HEK293 (cell line): ENCODE data around the gene PRKCE.

Source experiments
- ZBTB1 ChIP-seq: fragments of 450-650 bp; formaldehyde crosslinking; IDR thresholded peaks from 2 replicates; pipeline ENCODE4 v1.5.1; 2016; ENCODE audit warnings: missing biosample characterization, missing genetic modification characterization
- ZNF555 ChIP-seq: fragments of 450-650 bp; formaldehyde crosslinking; conservative IDR thresholded peaks from 2 replicates; pipeline ENCODE4 v1.5.1; 2017; ENCODE audit warnings: missing biosample characterization, mild to moderate bottlenecking, missing genetic modification characterization, inconsistent platforms
- ZNF670 ChIP-seq: fragments of 450-650 bp; formaldehyde crosslinking; IDR thresholded peaks from 2 replicates; pipeline ENCODE4 v1.5.1; 2016; ENCODE audit warnings: missing biosample characterization, missing genetic modification characterization, low read depth
- ZSCAN16 ChIP-seq: fragments of 450-650 bp; formaldehyde crosslinking; IDR thresholded peaks from 2 replicates; pipeline ENCODE4 v1.5.1; 2016; ENCODE audit warnings: missing biosample characterization, missing genetic modification characterization
- TF ChIP-seq, protein P1 (sequence below): fragments of 450-650 bp; formaldehyde crosslinking; IDR thresholded peaks from 2 replicates; pipeline ENCODE4 v1.5.1; 2016; ENCODE audit warnings: missing biosample characterization, missing genetic modification characterization, borderline replicate concordance
- TF ChIP-seq, protein P2 (sequence below): fragments of 450-650 bp; formaldehyde crosslinking; IDR thresholded peaks from 2 replicates; pipeline ENCODE4 v1.5.1; 2016; ENCODE audit warnings: missing biosample characterization, missing genetic modification characterization

DNA sequence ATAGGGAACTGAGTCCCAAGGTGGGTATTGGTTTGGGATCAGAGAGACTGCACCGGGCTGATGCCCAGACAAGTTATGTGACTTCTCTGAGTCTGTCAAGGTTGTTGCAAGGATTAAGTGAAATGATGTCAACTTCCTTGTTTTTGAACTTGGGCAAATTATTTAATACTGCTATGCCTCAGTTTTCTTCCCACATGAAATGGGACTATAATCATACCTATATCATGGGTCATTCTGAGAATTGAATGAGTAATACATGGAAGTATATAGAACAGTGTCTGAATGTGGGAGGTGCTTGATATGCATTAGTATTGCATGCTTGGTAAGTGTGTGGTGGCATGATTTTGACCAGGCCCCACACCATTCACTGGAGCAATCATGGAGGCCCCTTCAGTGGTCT is 99.0 kb downstream of the PRKCE start:
- TF ChIP-seq, protein P1, sequence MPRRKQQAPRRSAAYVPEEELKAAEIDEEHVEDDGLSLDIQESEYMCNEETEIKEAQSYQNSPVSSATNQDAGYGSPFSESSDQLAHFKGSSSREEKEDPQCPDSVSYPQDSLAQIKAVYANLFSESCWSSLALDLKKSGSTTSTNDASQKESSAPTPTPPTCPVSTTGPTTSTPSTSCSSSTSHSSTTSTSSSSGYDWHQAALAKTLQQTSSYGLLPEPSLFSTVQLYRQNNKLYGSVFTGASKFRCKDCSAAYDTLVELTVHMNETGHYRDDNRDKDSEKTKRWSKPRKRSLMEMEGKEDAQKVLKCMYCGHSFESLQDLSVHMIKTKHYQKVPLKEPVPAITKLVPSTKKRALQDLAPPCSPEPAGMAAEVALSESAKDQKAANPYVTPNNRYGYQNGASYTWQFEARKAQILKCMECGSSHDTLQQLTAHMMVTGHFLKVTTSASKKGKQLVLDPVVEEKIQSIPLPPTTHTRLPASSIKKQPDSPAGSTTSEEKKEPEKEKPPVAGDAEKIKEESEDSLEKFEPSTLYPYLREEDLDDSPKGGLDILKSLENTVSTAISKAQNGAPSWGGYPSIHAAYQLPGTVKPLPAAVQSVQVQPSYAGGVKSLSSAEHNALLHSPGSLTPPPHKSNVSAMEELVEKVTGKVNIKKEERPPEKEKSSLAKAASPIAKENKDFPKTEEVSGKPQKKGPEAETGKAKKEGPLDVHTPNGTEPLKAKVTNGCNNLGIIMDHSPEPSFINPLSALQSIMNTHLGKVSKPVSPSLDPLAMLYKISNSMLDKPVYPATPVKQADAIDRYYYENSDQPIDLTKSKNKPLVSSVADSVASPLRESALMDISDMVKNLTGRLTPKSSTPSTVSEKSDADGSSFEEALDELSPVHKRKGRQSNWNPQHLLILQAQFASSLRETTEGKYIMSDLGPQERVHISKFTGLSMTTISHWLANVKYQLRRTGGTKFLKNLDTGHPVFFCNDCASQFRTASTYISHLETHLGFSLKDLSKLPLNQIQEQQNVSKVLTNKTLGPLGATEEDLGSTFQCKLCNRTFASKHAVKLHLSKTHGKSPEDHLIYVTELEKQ (tag by site-specific recombination): no peak
- TF ChIP-seq ZNF555 (tag by site-specific recombination): no peak
- no peak for TF ChIP-seq ZNF670 (tag by site-specific recombination)
- TF ChIP-seq, protein P2, sequence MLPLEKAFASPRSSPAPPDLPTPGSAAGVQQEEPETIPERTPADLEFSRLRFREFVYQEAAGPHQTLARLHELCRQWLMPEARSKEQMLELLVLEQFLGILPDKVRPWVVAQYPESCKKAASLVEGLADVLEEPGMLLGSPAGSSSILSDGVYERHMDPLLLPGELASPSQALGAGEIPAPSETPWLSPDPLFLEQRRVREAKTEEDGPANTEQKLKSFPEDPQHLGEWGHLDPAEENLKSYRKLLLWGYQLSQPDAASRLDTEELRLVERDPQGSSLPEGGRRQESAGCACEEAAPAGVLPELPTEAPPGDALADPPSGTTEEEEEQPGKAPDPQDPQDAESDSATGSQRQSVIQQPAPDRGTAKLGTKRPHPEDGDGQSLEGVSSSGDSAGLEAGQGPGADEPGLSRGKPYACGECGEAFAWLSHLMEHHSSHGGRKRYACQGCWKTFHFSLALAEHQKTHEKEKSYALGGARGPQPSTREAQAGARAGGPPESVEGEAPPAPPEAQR: no peak
- no peak for TF ChIP-seq ZBTB1
- TF ChIP-seq ZSCAN16 (tag by site-specific recombination): no peak
